GM18909 (cell line): ENCODE results near the gene ALOX5AP.
A peak's percentile ranks its signal among the peaks of the same experiment; 100 is the strongest.

Experiments
- ATAC-seq: cut with Tn5 transposase; IDR thresholded peaks from one replicate; pipeline ENCODE4 v1.9.1; 2021; ENCODE audit warnings: mild to moderate bottlenecking; ENCODE audit not compliant: unreplicated experiment, poor library complexity

Gene ALOX5AP

GRCh38 chr13:30791354-30792001 lies 56.1 kb downstream of the ALOX5AP start:
- no peak for ATAC-seq

GRCh38 chr13:30792285-30793000 lies 57.1 kb downstream of the ALOX5AP start:
- ATAC-seq, result no peak

- no peak for ATAC-seq
These were observed 60.8 kb downstream of the ALOX5AP start for GRCh38 chr13:30796132-30796572.

GRCh38 chr13:30796631-30797601 lies 61.6 kb downstream of the ALOX5AP start:
- no peak for ATAC-seq

GRCh38 chr13:30797847-30798535 lies 62.6 kb downstream of the ALOX5AP start:
- ATAC-seq, result no peak

GRCh38 chr13:30798776-30799355 lies 63.5 kb downstream of the ALOX5AP start:
- no peak for ATAC-seq

- no peak for ATAC-seq
These were observed 64.0 kb downstream of the ALOX5AP start for GRCh38 chr13:30799356-30799824.

- ATAC-seq, result no peak
These were observed 64.8 kb downstream of the ALOX5AP start for GRCh38 chr13:30800107-30800506.

GRCh38 chr13:30802501-30802900 lies 67.2 kb downstream of the ALOX5AP start:
- ATAC-seq, result no peak

- ATAC-seq, result peak; percentile 94
These were observed 67.7 kb downstream of the ALOX5AP start for GRCh38 chr13:30802953-30803478.

- no peak for ATAC-seq
These were observed 68.4 kb downstream of the ALOX5AP start for GRCh38 chr13:30803749-30804148.

- no peak for ATAC-seq
These were observed 69.1 kb downstream of the ALOX5AP start for GRCh38 chr13:30804474-30804873.

- no peak for ATAC-seq
These were observed 69.8 kb downstream of the ALOX5AP start for GRCh38 chr13:30805132-30805537.

- ATAC-seq, result no peak
These were observed 70.3 kb downstream of the ALOX5AP start for GRCh38 chr13:30805603-30806011.

GRCh38 chr13:30806784-30807183 lies 71.4 kb downstream of the ALOX5AP start:
- no peak for ATAC-seq

GRCh38 chr13:30807392-30807791 lies 72.0 kb downstream of the ALOX5AP start:
- no peak for ATAC-seq

GRCh38 chr13:30808600-30808999 lies 73.3 kb downstream of the ALOX5AP start:
- no peak for ATAC-seq

GRCh38 chr13:30809787-30810186 lies 74.4 kb downstream of the ALOX5AP start:
- no peak for ATAC-seq

GRCh38 chr13:30810261-30810701 lies 74.9 kb downstream of the ALOX5AP start:
- no peak for ATAC-seq
